M059J (cell line): ENCODE data around the gene SEMA3F. TPM values are rescaled to one million over a fixed set of nuclear protein-coding genes. Genes with fewer than 3 reads are reported as not detected.

Experiments
- DNase-seq: peaks from one replicate; pipeline ENCODE4 v3.0.0-alpha.2; 2012; ENCODE audit warnings: low read depth
- total RNA-seq: library from RNA; depleted of rRNA; stranded (reverse); fragments of >200 nt; shearing (Covaris generic); gene quantifications from 2 replicates; pipeline ENCODE4 v1.2.3, GENCODE V29; 2014; rRNA removed

Gene SEMA3F
- total RNA-seq = 3.7 and 6.6 TPM in 2 replicates

GRCh38 chr3:50154840-50155490 lies at the start of gene SEMA3F:
SEMA3F (plus strand) TSS chr3:50155324; CDS start chr3:50159623, 4,299 bp downstream.
- DNase-seq = peak; percentile 60

GRCh38 chr3:50111757-50112156 lies 43.4 kb upstream of the SEMA3F start:
- no peak for DNase-seq

GRCh38 chr3:50112462-50112861 lies 42.7 kb upstream of the SEMA3F start:
- DNase-seq = peak; percentile 32

- DNase-seq = no peak
Measured at GRCh38 chr3:50117120-50117519, 38.0 kb upstream of the SEMA3F start.

- DNase-seq = no peak
Measured at GRCh38 chr3:50118237-50118636, 36.9 kb upstream of the SEMA3F start.

GRCh38 chr3:50119786-50120185 lies 35.3 kb upstream of the SEMA3F start:
- DNase-seq = no peak

- no peak for DNase-seq
Measured at GRCh38 chr3:50120364-50121071, 34.6 kb upstream of the SEMA3F start.

GRCh38 chr3:50121072-50122032 lies 33.8 kb upstream of the SEMA3F start:
- DNase-seq = peak; percentile 66

- no peak for DNase-seq
Measured at GRCh38 chr3:50122071-50122470, 33.1 kb upstream of the SEMA3F start.

- no peak for DNase-seq
Measured at GRCh38 chr3:50122661-50123391, 32.3 kb upstream of the SEMA3F start.

- DNase-seq = no peak
Measured at GRCh38 chr3:50123394-50124051, 31.6 kb upstream of the SEMA3F start.

GRCh38 chr3:50124052-50124799 lies 30.9 kb upstream of the SEMA3F start:
- peak; percentile 43 for DNase-seq

- no peak for DNase-seq
Measured at GRCh38 chr3:50124800-50125178, 30.3 kb upstream of the SEMA3F start.

- no peak for DNase-seq
Measured at GRCh38 chr3:50125541-50126286, 29.4 kb upstream of the SEMA3F start.

- peak; percentile 62 for DNase-seq
Measured at GRCh38 chr3:50126287-50127211, 28.6 kb upstream of the SEMA3F start.

- no peak for DNase-seq
Measured at GRCh38 chr3:50127251-50127691, 27.9 kb upstream of the SEMA3F start.

GRCh38 chr3:50128001-50128400 lies 27.1 kb upstream of the SEMA3F start:
- DNase-seq = peak; percentile 27

GRCh38 chr3:50130436-50130835 lies 24.7 kb upstream of the SEMA3F start:
- no peak for DNase-seq
